ENCODE results near the gene CD99L2.

The CD99L2 gene

GRCh38 chrX:150770623-150771022 is 127.8 kb downstream of the CD99L2 start:
- DNase-seq (ENCODE audit: low read depth): no peak
- H3K4me3 ChIP-seq (replicated peaks; ENCODE audit: low read depth, low read length): no peak overlapping the region
- no peak for TF ChIP-seq CTCF (IDR thresholded peaks at IDR 0.05; ENCODE audit: low read length, missing control alignments)

DNA sequence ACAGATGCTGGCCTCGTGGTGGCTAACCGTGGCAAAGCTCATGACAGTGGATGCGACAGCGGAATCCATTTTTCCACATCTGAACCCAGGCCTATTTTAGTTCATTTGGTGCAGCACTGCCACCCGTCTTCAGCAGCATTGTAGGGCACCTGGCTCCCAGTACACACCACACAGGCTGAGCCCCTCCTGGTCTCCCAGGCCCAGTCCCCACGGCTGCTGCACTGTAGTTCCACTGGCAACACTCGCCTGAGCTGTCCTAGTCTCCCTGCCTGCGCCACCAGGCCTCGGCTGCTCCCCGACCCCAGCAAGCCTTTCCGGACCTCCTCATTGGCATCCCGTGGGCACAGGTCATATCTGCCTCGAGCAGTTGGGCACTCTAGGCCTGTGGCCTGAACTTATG is 129.1 kb downstream of the CD99L2 start:
- no peak for TF ChIP-seq CTCF (IDR thresholded peaks at IDR 0.05; ENCODE audit: low read length, missing control alignments)
- H3K4me3 ChIP-seq (replicated peaks; ENCODE audit: low read depth, low read length): no peak overlapping the region
- DNase-seq (ENCODE audit: low read depth): no peak

DNA sequence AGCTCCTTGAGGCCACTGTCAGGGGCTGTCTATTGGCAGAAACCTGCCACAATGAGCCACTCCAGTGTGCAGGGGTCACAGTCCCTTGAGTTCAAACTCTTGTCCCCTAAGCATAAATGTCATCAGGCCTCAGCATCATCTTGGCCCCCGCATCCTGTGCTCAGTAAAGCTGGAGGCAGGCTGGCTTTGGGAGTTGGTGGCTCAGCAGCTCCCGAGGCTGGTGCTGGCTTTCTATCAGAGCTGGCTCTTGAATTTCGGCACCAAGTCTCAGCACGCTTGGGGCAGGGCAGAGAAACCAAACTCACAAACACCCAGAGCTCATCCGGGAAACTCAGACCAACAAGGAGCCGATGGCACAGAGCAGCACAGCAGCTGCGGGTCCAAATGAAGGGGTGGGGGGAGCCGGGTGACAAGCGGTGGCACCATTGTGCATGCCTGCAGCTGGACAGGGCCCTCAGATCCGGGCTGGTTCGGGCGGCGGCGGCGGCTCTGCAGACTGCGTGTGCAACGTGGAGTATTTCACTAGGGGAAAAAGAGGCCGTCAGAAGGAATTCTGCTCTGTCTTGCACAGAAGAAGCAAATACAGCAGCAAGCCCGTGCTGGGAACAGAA is 129.8 kb downstream of the CD99L2 start:
- no peak for DNase-seq (ENCODE audit: low read depth)
- TF ChIP-seq CTCF (IDR thresholded peaks at IDR 0.05; ENCODE audit: low read length, missing control alignments): no peak
- no peak overlapping the region for H3K4me3 ChIP-seq (replicated peaks; ENCODE audit: low read depth, low read length)

DNA sequence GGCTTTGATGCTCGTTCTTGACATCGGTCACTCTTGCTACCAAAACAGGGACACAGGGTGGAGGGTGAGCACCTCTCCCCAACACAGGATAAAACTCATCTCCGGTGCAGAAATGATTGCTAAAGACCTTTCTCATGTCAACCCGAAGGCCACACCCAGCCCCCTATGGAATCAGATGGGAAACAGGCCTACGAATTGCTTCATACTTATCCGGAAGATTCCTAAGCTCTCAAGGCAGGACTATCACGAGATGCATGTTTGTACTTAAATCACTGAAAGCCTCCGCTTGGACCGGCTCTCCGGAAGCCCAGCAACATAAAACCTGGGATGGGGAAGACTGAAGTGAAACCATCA is 130.4 kb downstream of the CD99L2 start:
- DNase-seq (ENCODE audit: low read depth): peak; percentile 20
- no peak overlapping the region for H3K4me3 ChIP-seq (replicated peaks; ENCODE audit: low read depth, low read length)
- TF ChIP-seq CTCF (IDR thresholded peaks at IDR 0.05; ENCODE audit: low read length, missing control alignments): no peak

GRCh38 chrX:150767475-150768131 is 130.9 kb downstream of the CD99L2 start:
- DNase-seq (ENCODE audit: low read depth): peak; percentile 91
- TF ChIP-seq CTCF (IDR thresholded peaks at IDR 0.05; ENCODE audit: low read length, missing control alignments): no peak

GRCh38 chrX:150767045-150767395 is 131.4 kb downstream of the CD99L2 start:
- peak; percentile 56 for DNase-seq (ENCODE audit: low read depth)
- H3K4me3 ChIP-seq (replicated peaks; ENCODE audit: low read depth, low read length): no peak overlapping the region
- no peak for TF ChIP-seq CTCF (IDR thresholded peaks at IDR 0.05; ENCODE audit: low read length, missing control alignments)

More at GRCh38 chrX:150767475-150768131, 130.9 kb downstream of the CD99L2 start:
- H3K4me3 ChIP-seq (replicated peaks; ENCODE audit: low read depth, low read length): no peak overlapping the region
